Inflammatory macrophage treated with lipopolysaccharide for 4 hours (primary cell): Measurements from ENCODE around the gene FUT7.
"Not testable (repeated sequence)": the region's sequence is repeated elsewhere in the genome, so short reads cannot be mapped to it uniquely, and the experiment has no call there.

Experiments used
- DNase-seq: peaks from one replicate; pipeline ENCODE4 v3.0.0-alpha.2; 2020

Gene FUT7

GRCh38 chr9:137048655-137049543 lies 17.0 kb upstream of the FUT7 start:
- no peak for DNase-seq

- peak; percentile 63 for DNase-seq
Observed at GRCh38 chr9:137046088-137046787, 14.3 kb upstream of the FUT7 start, which contains the start of gene NPDC1. Gene NPDC1 (minus strand): TSS chr9:137046177. CDS start chr9:137045989, 188 bp downstream.

- no peak for DNase-seq
Observed at GRCh38 chr9:137045294-137046087, 13.6 kb upstream of the FUT7 start.

GRCh38 chr9:137044502-137045177 lies 12.8 kb upstream of the FUT7 start:
- no peak for DNase-seq

- no peak for DNase-seq
Observed at GRCh38 chr9:137044037-137044436, 12.1 kb upstream of the FUT7 start.

GRCh38 chr9:137042751-137043727 lies 11.2 kb upstream of the FUT7 start:
- DNase-seq: no peak

GRCh38 chr9:137041124-137041523 lies 9.2 kb upstream of the FUT7 start:
- no peak for DNase-seq

- no peak for DNase-seq
Observed at GRCh38 chr9:137040568-137040967, 8.7 kb upstream of the FUT7 start.

- DNase-seq: no peak
Observed at GRCh38 chr9:137039611-137040366, 7.9 kb upstream of the FUT7 start.

GRCh38 chr9:137038916-137039315 lies 7.0 kb upstream of the FUT7 start:
- DNase-seq: no peak

- DNase-seq: no peak
Observed at GRCh38 chr9:137037483-137037882, 5.6 kb upstream of the FUT7 start.

- no peak for DNase-seq
Observed at GRCh38 chr9:137037035-137037434, 5.1 kb upstream of the FUT7 start.

GRCh38 chr9:137035937-137036336 lies 4.0 kb upstream of the FUT7 start:
- DNase-seq: no peak

GRCh38 chr9:137035507-137035834 lies 3.6 kb upstream of the FUT7 start:
- DNase-seq: no peak

- peak; percentile 81 for DNase-seq
Observed at GRCh38 chr9:137034709-137035506, 3.0 kb upstream of the FUT7 start.

GRCh38 chr9:137034039-137034708 lies 2.3 kb upstream of the FUT7 start:
- DNase-seq: peak; percentile 29

- DNase-seq: not testable (repeated sequence)
Observed at GRCh38 chr9:137033481-137033880, 1.6 kb upstream of the FUT7 start.

GRCh38 chr9:137032858-137033257 lies 970 bp upstream of the FUT7 start:
- peak; percentile 79 for DNase-seq
